NCI-H1930 (cell line): ENCODE measurements around the gene SLC35F3.
"Not testable (repeated sequence)": the region's sequence is repeated elsewhere in the genome, so short reads cannot be mapped to it uniquely, and the experiment has no call there.

Experiments
- DNase-seq, 2 experiments: peaks; one replicate each; lab custom pipeline; 2025; lab: John Stamatoyannopoulos, UW

Gene SLC35F3

DNA sequence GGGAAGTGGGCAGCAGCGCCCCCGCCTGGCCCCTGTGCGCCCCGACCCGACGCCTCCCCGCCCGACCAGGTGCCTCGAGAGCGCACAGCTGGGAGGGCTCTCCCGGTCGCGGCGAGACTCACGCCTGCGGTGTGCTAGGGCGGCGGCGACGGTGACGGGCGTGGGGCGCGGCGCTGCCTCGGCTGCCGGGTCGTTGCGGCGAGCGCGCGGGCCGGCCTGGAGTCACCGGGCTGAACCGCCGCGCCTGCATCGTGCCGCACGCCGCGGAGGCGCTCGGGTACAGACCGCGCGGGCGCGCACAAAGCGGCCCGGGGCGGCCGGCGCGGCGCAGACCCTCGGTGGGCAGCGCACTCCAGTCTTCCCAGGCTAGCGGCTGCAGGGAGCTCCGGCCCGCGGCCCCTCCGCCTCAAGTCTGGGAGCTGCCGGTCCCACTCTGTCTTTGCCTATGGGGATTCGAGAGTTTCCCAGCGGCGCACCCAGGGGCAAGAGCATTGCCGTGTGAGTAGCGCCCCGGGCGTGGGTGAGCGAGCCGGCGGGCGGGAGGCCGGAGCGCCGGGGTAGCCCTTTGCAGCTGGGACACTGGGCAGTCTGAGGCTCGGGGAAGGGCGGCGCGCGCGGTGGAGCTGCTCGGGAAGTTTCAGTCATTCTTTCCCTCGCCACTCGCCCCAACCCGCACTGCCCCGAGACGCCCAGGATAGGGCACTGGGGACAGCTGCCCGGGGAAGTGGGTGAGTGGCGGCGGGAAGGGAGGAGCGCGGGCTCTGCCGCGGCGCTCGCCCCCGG lies at the start of gene SLC35F3:
Gene SLC35F3, plus strand, starts transcription at position 44 of the 783 bp plus-strand sequence.
- DNase-seq = peak; percentile 43 to 62

- no peak for DNase-seq
These were observed 45.0 kb upstream of the SLC35F3 start for GRCh38 chr1:233859446-233859845.

DNA sequence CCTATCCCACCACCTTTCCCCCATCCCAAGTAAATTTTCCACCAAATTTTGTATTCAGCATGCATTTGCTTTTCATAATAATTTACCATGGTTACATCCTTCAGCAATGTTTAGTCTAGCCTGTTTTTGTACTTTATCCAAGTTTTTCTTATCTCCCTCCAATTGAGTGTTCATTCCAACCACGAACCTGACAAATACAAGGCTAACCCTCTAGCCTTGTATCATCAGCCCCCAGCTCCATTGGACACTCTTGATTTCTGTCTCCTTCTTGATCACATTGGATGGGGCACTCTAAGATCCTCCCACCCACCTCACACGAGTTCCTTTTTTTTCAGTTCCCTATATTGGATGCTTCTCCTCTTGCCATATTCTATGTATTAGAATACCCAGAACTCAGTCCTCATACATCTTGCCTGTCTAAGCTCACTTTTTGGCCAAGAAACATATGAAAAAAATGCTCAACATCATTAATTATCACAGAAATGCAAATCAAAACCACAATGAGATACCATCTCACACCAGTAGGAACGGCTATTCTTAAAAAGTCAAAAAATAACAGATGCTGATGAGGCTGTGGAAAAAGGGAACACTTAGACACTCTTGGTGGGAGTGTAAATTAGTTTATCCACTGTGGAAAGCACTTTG lies 40.5 kb upstream of the SLC35F3 start:
- no peak for DNase-seq

DNA sequence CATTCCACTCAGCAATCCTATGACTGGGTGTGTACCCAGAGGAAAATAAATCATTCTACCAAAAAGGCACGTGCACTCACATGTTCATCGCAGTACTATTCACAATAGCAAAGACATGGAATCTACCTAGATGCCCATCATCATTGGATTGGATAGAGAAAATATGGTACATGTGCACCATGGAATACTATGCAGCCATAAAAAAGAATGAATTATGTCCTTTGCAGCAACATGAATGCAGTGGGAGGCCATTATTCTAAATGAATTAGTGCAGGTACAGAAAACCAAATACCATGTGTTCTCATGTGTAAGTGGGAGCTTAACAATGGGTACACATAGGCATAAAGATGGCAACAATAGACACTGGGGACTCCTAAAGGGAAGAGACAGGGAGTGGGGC lies 39.9 kb upstream of the SLC35F3 start:
- no peak for DNase-seq

DNA sequence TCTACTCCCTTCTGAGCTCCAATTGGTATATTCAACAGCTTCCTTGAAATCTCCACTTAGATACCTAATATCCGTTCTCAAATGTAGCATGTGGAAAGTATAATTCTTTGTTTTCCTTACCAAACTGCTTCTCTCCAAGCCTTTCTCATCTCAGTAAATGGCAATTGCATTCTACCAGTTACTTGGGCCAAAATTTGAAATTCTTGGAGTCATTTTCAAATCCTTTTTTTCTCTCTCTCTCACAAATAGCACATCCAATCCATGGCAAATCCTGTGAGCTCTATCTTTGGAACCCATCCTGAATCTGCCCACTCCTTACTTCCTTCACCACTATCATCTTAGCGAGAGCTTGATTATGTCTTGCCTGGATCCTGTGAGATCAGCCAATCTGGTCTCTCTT lies 39.3 kb upstream of the SLC35F3 start:
- DNase-seq = no peak

DNA sequence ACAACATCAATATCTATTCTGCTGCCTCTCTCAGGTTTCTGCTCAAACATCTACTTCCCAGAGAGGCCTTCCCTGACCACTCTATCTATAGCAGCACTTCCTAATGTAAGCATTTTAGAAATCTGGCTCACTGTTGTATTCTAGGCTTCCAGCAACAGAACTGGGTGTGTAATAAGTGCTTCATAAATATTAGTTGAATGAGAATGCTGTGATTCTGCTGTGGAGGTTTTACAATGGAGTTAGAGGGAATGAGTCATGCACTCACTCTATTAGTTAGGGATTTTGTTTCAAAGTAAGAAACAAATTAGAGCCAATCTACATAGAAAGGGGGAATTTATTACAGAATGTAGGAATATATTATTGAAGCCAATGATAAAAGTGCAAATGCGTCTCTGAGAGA lies 38.6 kb upstream of the SLC35F3 start:
- DNase-seq = no peak

- no peak for DNase-seq
These were observed 37.4 kb upstream of the SLC35F3 start for GRCh38 chr1:233867028-233867427.

DNA sequence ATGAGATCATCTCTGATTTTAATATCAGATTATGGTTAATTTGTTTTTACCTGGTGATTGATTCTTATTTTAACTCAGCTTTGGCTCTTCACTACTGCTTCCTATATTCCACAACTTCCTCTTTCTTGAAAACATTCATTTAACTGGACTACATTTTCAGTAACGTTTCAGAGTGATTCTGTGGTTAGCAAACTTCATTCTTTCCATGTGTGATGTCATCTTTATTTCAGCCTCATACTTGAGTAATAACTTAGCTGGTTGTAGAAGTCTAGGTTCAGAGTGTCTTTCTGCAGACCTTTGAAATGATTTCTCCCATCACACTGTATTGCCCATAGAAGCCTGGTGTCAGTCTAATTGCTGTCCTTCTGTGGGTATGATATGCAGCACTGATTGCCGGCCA lies 36.0 kb upstream of the SLC35F3 start:
- DNase-seq = no peak

- no peak for DNase-seq
These were observed 34.8 kb upstream of the SLC35F3 start for GRCh38 chr1:233869680-233870079.

DNA sequence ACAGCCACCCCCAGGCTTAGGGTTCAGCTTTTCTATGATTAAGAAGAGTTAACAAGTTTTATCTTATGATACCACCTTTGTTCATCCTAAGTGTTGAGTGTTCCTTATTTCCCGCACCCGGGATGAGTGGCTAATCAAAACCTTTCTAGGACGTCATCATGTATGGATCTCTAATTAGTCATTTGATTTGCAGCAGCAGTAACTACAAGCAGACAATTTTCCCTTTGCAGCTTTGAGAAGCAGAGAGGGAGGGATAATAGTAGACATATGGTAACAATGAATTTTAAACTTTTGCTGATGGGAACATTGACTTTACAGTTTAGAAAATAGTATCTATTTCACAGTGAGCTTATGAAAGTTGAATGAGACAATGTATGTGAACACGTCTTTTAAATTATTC lies 30.8 kb upstream of the SLC35F3 start:
- DNase-seq = no peak

DNA sequence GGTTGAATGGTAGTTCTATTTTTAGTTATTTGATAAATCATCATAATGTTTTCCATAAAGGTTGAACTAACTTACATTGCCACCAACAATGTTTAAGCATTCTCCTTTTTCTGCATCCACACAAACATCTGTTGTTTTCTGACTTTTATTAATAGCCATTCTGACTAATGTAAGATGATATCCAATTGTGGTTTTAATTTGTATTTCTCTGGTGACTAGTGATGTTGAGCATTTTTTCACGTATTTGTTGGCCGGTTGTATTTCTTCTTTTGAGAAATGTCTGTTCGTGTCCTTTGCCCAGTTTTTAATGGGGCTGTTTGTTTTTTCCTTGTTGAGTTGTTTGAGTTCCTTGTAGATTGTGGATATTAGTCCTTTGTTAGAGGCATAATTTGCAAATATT lies 24.6 kb upstream of the SLC35F3 start:
- DNase-seq = no peak

DNA sequence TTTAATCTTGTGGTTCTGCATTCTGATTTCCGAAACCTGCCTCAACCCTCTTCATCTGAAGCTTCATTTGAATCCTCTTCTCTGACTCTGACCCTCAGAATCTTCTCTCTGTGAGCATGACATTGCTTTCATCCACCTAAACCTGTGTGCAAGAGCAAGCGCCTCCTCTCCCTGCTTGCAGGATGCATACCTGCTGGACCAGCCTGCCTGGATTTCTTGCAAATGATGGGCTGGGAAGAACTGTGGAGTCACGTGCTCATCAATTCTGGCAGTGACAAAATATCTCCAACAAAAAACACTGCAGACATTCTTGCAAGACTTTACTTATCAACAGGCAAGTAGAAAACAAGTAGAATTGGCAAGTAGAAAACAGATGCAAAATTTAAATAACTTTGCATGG lies 20.8 kb upstream of the SLC35F3 start:
- DNase-seq = no peak

DNA sequence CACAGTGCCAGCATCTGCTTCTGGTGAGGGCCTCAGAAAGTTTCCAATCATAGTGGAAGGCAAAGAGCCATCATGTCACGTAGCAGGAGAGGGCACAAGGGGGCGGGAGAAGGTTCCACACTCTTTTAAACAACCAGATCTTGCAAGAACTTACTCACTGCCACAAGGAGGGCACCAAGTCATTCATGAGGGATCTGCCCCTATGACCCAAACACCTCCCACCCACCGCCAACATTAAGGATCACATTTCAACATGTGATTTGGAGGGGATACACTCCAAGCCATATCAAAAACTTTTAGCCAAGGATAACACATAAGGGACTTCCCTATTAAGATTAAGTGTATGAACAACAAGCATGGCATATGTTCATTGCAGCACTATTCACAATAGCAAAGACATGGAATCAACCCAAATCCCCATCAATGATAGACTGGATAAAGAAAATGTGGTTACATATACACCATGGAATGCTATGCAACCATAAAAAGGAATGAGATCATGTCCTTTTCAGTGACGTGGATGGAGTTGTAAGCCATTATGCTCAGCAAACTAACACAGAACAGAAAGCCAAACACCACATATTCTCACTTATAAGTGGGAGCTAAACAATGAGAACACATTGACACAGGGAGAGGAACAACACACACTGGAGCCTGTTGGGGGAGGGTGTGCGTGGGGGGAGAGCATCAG lies 19.9 kb upstream of the SLC35F3 start:
- DNase-seq = no peak

GRCh38 chr1:233885196-233885920 lies 19.1 kb upstream of the SLC35F3 start:
- DNase-seq = no peak

DNA sequence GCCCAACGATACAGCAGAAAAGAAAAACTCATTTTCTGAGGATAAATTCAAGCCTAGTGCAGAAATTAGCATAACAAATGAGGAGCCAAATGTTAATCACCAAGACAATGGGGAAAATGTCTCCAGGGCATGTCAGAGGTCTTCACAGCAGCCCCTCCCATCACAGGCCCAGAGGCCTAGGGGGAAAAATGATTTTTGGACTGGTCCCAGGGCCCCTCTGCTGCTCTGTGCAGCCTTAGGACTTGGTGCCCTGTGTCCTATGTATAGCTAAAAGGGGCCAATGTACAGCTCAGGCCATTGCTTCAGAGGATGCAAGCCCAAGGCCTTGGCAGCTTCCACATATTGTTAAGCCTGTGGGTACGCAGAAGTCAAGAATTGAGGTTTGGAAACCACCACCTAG lies 13.3 kb upstream of the SLC35F3 start:
- not testable (repeated sequence) for DNase-seq

GRCh38 chr1:233897325-233898162 lies 6.9 kb upstream of the SLC35F3 start:
- DNase-seq = peak; percentile 4 to 31

DNA sequence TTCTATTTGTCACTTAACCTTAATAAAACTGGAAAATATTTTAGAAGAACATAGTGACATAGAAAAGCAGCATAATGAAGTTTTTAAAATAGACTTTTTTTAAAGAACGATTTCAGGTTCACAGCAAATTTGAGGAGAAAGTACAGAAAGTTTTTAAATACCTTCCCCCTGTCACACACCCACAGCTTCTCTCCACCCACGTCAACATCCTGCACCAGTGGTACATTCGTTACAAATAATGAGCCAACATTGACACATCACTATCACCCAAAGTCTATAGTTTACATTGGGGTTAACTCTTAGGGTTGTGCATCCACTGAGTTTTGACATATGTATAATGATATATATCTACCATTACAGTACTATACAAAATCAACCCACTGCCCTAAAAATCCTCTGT lies 3.0 kb upstream of the SLC35F3 start:
- DNase-seq = no peak

GRCh38 chr1:233905416-233906051 lies 1.1 kb downstream of the SLC35F3 start:
- DNase-seq = no peak

DNA sequence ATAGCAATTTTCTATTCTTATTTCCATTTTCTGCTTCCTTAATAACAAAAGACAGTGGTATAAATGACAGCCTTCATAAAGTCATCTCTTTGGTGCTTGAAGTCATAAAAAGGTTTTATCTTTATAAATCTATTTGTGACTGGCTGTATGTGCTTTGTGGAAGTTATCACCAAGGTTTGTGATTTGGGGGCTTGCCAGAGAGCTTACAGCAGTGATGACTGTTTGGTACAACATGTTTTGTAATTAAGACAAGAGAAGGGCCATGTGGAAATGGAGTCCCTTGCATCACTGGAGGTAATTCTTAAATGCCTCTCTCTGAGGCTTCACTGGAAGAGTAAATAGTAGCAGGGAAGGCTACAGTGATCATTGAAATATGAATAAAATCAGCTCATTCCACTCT lies 2.7 kb downstream of the SLC35F3 start:
- no peak for DNase-seq

DNA sequence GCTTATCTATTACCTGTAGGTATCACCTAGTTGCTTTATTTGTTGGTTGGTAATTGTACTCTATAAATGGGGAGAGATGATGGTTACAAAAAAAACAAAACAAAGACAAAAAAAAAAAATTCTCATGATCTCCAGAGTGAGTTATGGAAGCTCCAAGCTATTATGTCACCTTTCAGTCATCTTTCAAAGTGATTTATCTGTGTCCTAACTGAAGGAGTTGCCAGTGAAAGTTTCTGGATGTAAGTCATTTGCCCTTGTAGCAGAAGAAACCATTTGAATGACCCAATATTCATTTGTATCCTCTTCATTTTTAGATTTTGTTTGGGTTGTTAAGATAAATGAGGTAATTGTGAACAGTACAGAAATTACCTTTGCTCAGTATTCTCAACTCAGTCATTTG lies 3.6 kb downstream of the SLC35F3 start:
- DNase-seq = no peak

- no peak for DNase-seq
These were observed 4.7 kb downstream of the SLC35F3 start for GRCh38 chr1:233909195-233909594.
